HCT116 (cell line): ENCODE measurements around the gene MAGOH. TPM values are rescaled to one million over a fixed set of nuclear protein-coding genes. Genes with fewer than 3 reads are reported as not detected.

Experiments used
- ATAC-seq: fragments of 200-7000 bp; cut with Tn5 transposase; 2 replicates; pipeline ENCODE4 v1.9.1; 2020; ENCODE audit warnings: mild to moderate bottlenecking, moderate library complexity
- BruUV-seq: library from RNA; stranded (reverse); fragments of 400-500 nt; replicated peaks from 2 replicates; lab custom pipeline; 2021; lab: Mats Ljungman, UMichigan
- CTCF ChIA-PET: fragments of 300-600 bp; sonication (Branson Sonifier 250); formaldehyde crosslinking; loops from one replicate; lab custom pipeline; 2021; ENCODE audit warnings: antibody characterized with exemption; lab: Charles Lee
- POLR2A ChIA-PET: fragments of 300-600, 350-600 bp; sonication (Branson Sonifier 250); formaldehyde crosslinking; loops from one replicate; lab custom pipeline; 2021; ENCODE audit warnings: antibody characterized with exemption; lab: Charles Lee
- RAD21 ChIA-PET, 2 experiments: fragments of 300-600 bp; sonication (Branson Sonifier 250); formaldehyde crosslinking; loops; one replicate each; lab custom pipeline; 2023; ENCODE audit warnings: low total read pairs in 2 of 2; ENCODE audit not compliant: uncharacterized antibody in 2 of 2, unreplicated experiment in 2 of 2, low non-redundant PET in 1 of 2; lab: Charles Lee
- DNase-seq: peaks from one replicate; pipeline ENCODE4 v3.0.0-alpha.2; 2010; ENCODE audit warnings: low read depth, low spot score
- H2AFZ ChIP-seq: fragments of 200-600 bp; shearing (Covaris generic), sonication (generic); 2 replicates; pipeline ENCODE4 v1.6.1; 2017; ENCODE audit warnings: low read depth, mixed run types, mixed read lengths, antibody characterized with exemption, low read length; ENCODE audit not compliant: poor library complexity, severe bottlenecking
- H3K27ac ChIP-seq: 2 replicates; pipeline ENCODE4 v1.5.1; 2012; ENCODE audit warnings: low read depth, low read length
- H3K27me3 ChIP-seq: fragments of 200-600 bp; sonication (generic); 2 replicates; pipeline ENCODE4 v1.6.1; 2016; ENCODE audit warnings: mixed run types, low read length, mixed read lengths; ENCODE audit not compliant: insufficient read depth
- H3K36me3 ChIP-seq, 2 experiments: fragments of 200-500 bp in 1 of 2; fragments of 200-600 bp in 1 of 2; sonication (Bioruptor generic) in 1 of 2; sonication (generic) in 1 of 2; 2 replicates each; pipeline versions ENCODE4 v1.5.1 to v1.6.1; 2014 to 2016; ENCODE audit warnings: low read length in 2 of 2, inconsistent platforms in 1 of 2, mixed read lengths in 1 of 2, mixed run types in 1 of 2; ENCODE audit not compliant: insufficient read depth in 2 of 2, control insufficient read depth in 1 of 2
- H3K4me1 ChIP-seq, 2 experiments: fragments of 200-600 bp in 1 of 2; sonication (generic) in 1 of 2; 2 replicates each; pipeline versions ENCODE4 v1.5.1 to v1.6.1; 2012 to 2017; ENCODE audit warnings: low read length in 2 of 2, inconsistent platforms in 1 of 2, mild to moderate bottlenecking in 1 of 2, mixed read lengths in 1 of 2, mixed run types in 1 of 2, moderate library complexity in 1 of 2; ENCODE audit not compliant: insufficient read depth in 2 of 2, control insufficient read depth in 1 of 2
- H3K4me2 ChIP-seq: fragments of 200-600 bp; sonication (generic); 2 replicates; pipeline ENCODE4 v1.6.1; 2017; ENCODE audit warnings: mixed run types, low read length, mixed read lengths
- H3K4me3 ChIP-seq, 2 experiments: fragments of 200-600 bp in 1 of 2; sonication (generic) in 1 of 2; replicated peaks in 1 of 2; 2 replicates each; pipeline ENCODE4 v1.5.1; 2011 to 2016; ENCODE audit warnings: low read length in 2 of 2, control low read depth in 1 of 2, low read depth in 1 of 2, mild to moderate bottlenecking in 1 of 2, mixed read lengths in 1 of 2, mixed run types in 1 of 2
- H3K79me2 ChIP-seq: fragments of 200-600 bp; sonication (generic); 2 replicates; pipeline ENCODE4 v1.6.1; 2017; ENCODE audit warnings: mild to moderate bottlenecking, mixed run types, low read length, moderate library complexity, mixed read lengths; ENCODE audit not compliant: insufficient read depth
- H3K9ac ChIP-seq: fragments of 200-600 bp; sonication (generic); 2 replicates; pipeline ENCODE4 v1.6.1; 2016; ENCODE audit warnings: low read length, mixed read lengths
- H3K9me2 ChIP-seq: fragments of 200-600 bp; sonication (generic), shearing (Covaris generic); 2 replicates; pipeline ENCODE4 v1.6.1; 2017; ENCODE audit warnings: mixed run types, mild to moderate bottlenecking, moderate library complexity; ENCODE audit not compliant: insufficient read depth
- H3K9me3 ChIP-seq, 2 experiments: fragments of 200-500 bp in 1 of 2; fragments of 200-600 bp in 1 of 2; sonication (Bioruptor generic) in 1 of 2; sonication (generic) in 1 of 2; 2 replicates each; pipeline ENCODE4 v1.6.1; 2014 to 2017; ENCODE audit warnings: low read length in 2 of 2, mixed read lengths in 2 of 2, inconsistent platforms in 1 of 2, low read depth in 1 of 2, mild to moderate bottlenecking in 1 of 2, mixed run types in 1 of 2, moderate library complexity in 1 of 2; ENCODE audit not compliant: control insufficient read depth in 1 of 2, insufficient read depth in 1 of 2
- H4K20me1 ChIP-seq: fragments of 200-600 bp; sonication (generic), shearing (Covaris generic); 2 replicates; pipeline ENCODE4 v1.6.1; 2017; ENCODE audit warnings: mixed run types, mild to moderate bottlenecking, moderate library complexity; ENCODE audit not compliant: insufficient read depth
- ATF3 ChIP-seq: IDR thresholded peaks from 2 replicates; pipeline ENCODE4 v1.6.1; 2012
- CBX3 ChIP-seq: IDR thresholded peaks from 2 replicates; pipeline ENCODE4 v1.6.1; 2012; ENCODE audit warnings: low read depth
- CTCF ChIP-seq, 3 experiments: fragments of 200-600 bp in 1 of 3; sonication (generic) in 1 of 3; IDR thresholded peaks in 2 of 3; conservative IDR thresholded peaks in 1 of 3; 2 replicates each; pipeline ENCODE4 v1.5.1; 2012 to 2017; ENCODE audit warnings: low read depth in 2 of 3, low read length in 2 of 3, antibody characterized with exemption in 1 of 3, borderline replicate concordance in 1 of 3, control low read depth in 1 of 3, mild to moderate bottlenecking in 1 of 3, mixed read lengths in 1 of 3, mixed run types in 1 of 3, moderate library complexity in 1 of 3; ENCODE audit not compliant: insufficient read depth in 1 of 3
- EGR1 ChIP-seq: IDR thresholded peaks from 2 replicates; pipeline ENCODE4 v1.6.1; 2012; ENCODE audit warnings: low read depth
- ELF1 ChIP-seq: IDR thresholded peaks from 2 replicates; pipeline ENCODE4 v1.6.1; 2012; ENCODE audit warnings: low read depth, borderline replicate concordance
- EZH2 ChIP-seq: fragments of 200-600 bp; sonication (generic); IDR thresholded peaks from 2 replicates; pipeline ENCODE4 v1.6.1; 2017; ENCODE audit warnings: antibody characterized with exemption, mixed run types
- EZH2phosphoT487 ChIP-seq: fragments of 200-600 bp; IDR thresholded peaks from 2 replicates; pipeline ENCODE4 v1.6.1; 2018; ENCODE audit warnings: antibody characterized with exemption, borderline replicate concordance
- FOSL1 ChIP-seq: IDR thresholded peaks from 2 replicates; pipeline ENCODE4 v1.6.1; 2012; ENCODE audit warnings: low read depth
- JUND ChIP-seq: IDR thresholded peaks from 2 replicates; pipeline ENCODE4 v1.6.1; 2012
- MAX ChIP-seq: IDR thresholded peaks from 2 replicates; pipeline ENCODE4 v1.6.1; 2012
- POLR2A ChIP-seq: IDR thresholded peaks from 2 replicates; pipeline ENCODE4 v1.7.0; 2011; ENCODE audit warnings: borderline replicate concordance; ENCODE audit not compliant: insufficient read depth, insufficient read length; ENCODE audit errors: extremely low read depth
- POLR2AphosphoS5 ChIP-seq: IDR thresholded peaks from 2 replicates; pipeline ENCODE4 v1.6.1; 2011; ENCODE audit warnings: mild to moderate bottlenecking, low read depth, low read length, moderate library complexity
- RAD21 ChIP-seq: IDR thresholded peaks from 2 replicates; pipeline ENCODE4 v1.6.1; 2012; ENCODE audit warnings: low read depth, mild to moderate bottlenecking
- REST ChIP-seq: IDR thresholded peaks from 2 replicates; pipeline ENCODE4 v1.6.1; 2012; ENCODE audit warnings: low read depth
- SIN3A ChIP-seq: IDR thresholded peaks from 2 replicates; pipeline ENCODE4 v1.6.1; 2012; ENCODE audit warnings: low read depth
- SRF ChIP-seq: IDR thresholded peaks from 2 replicates; pipeline ENCODE4 v1.6.1; 2012; ENCODE audit warnings: low read depth
- TCF7L2 ChIP-seq: IDR thresholded peaks from 2 replicates; pipeline ENCODE4 v1.7.0; 2011; ENCODE audit warnings: borderline replicate concordance, inconsistent platforms; ENCODE audit not compliant: insufficient read depth, insufficient read length; ENCODE audit errors: extremely low read depth
- YY1 ChIP-seq: IDR thresholded peaks from 2 replicates; pipeline ENCODE4 v1.6.1; 2011; ENCODE audit warnings: low read length, low read depth, moderate library complexity, mild to moderate bottlenecking; ENCODE audit not compliant: insufficient replicate concordance; ENCODE audit errors: extremely low read depth
- ZBTB33 ChIP-seq: IDR thresholded peaks from 2 replicates; pipeline ENCODE4 v1.6.1; 2011; ENCODE audit warnings: mild to moderate bottlenecking, low read length, moderate library complexity; ENCODE audit not compliant: insufficient replicate concordance; ENCODE audit errors: extremely low read depth
- ZFX ChIP-seq: fragments of 450-650 bp; IDR thresholded peaks from 2 replicates; pipeline ENCODE4 v1.6.1; 2017
- ZNF274 ChIP-seq: fragments of 200-500 bp; sonication (Bioruptor generic); IDR thresholded peaks from 2 replicates; pipeline ENCODE4 v1.6.1; 2014; ENCODE audit warnings: mild to moderate bottlenecking, low read depth, low read length, inconsistent platforms
- intact Hi-C: fragments of 100-400 bp; cut with micrococcal nuclease; formaldehyde crosslinking; loops from 2 replicates; pipeline ENCODE4 v1.10.0; 2022
- total RNA-seq: library from RNA; stranded (reverse); gene quantifications from one replicate; pipeline ENCODE4 v1.2.1, GENCODE V29; 2021; ENCODE audit not compliant: unreplicated experiment

The MAGOH gene
- total RNA-seq, 1 experiment from 2014 or later: 63.7 TPM

GRCh38 chr1:53182111-53182593, 56.2 kb downstream of the MAGOH start:
- Histone ChIP-seq H3K9me2 (no peaks in the 10 kb centered on the region), H3K36me3 (no peaks in the 10 kb centered on the region), H2AFZ (peak overlapping the region; percentile 92), H3K9ac (no peak overlapping the region), H3K4me1 (peaks cover 0 to 13% of the 10 kb centered on the region in 2 experiments; a peak in 2 of 4 replicates), H3K27me3 (no peaks in the 10 kb centered on the region), H3K79me2 (no peaks in the 10 kb centered on the region), H3K9me3 (no peaks in the 10 kb centered on the region), H4K20me1 (no peaks in the 10 kb centered on the region), H3K27ac (no peak overlapping the region), H3K4me2 (peak overlapping the region; percentile 46), H3K4me3 (no peak overlapping the region)
- intact Hi-C loops: loop anchor here (5.0 to 10.0 kb wide), 2 partner anchors 167 to 480 kb away; no protein-coding TSS in a partner anchor
- ChIA-PET CTCF (interaction anchor here (0.6 to 2.9 kb wide), 6 partner anchors 8 to 469 kb away, joined by 3 to 15 read pairs (median 5); no protein-coding TSS in a partner anchor), RAD21 (no interaction called here), POLR2A (no interaction called here)
- peak; percentile 94 for ATAC-seq
- DNase-seq: peak; percentile 80
- BruUV-seq: no TSS peak
- no peak for TF ChIP-seq TCF7L2
- no peak for TF ChIP-seq ZFX
- TF ChIP-seq CTCF (IDR thresholded peaks at IDR 0.05 in 2 of 3, conservative IDR thresholded peaks at IDR 0.05 in 1 of 3; ENCODE audit: borderline replicate concordance in 1 of 3, insufficient read depth in 1 of 3, low read depth in 2 of 3, low read length in 2 of 3): peak; percentile 67 to 96 (median 77)
- TF ChIP-seq EZH2phosphoT487: no peak
- TF ChIP-seq EGR1: no peak
- peak; percentile 54 for TF ChIP-seq CBX3
- peak; percentile 69 for TF ChIP-seq YY1
- TF ChIP-seq ELF1: no peak
- TF ChIP-seq RAD21: peak; percentile 72
- no peak for TF ChIP-seq ZNF274
- TF ChIP-seq JUND: no peak
- TF ChIP-seq POLR2A: no peak
- no peak for TF ChIP-seq EZH2
- TF ChIP-seq MAX: peak; percentile 69
- no peak for TF ChIP-seq ZBTB33
- no peak for TF ChIP-seq SIN3A
- no peak for TF ChIP-seq ATF3
- TF ChIP-seq FOSL1: no peak
- TF ChIP-seq SRF: no peak
- TF ChIP-seq REST: no peak
- TF ChIP-seq POLR2AphosphoS5: no peak
